ENCODE results near the gene EPHX1.

Gene EPHX1

GRCh38 chr1:225849925-225850324, 40.0 kb downstream of the EPHX1 start:
- Histone ChIP-seq H3K27me3 (no peaks in the 10 kb centered on the region), H3K4me3 (ENCODE audit: low read depth, low read length) (no peak overlapping the region), H3K36me3 (no peaks in the 10 kb centered on the region), H3K9me3 (no peaks in the 10 kb centered on the region), H3K4me1 (peaks cover 9% of the 10 kb centered on the region)
- DNase-seq = peak; percentile 68
- TF ChIP-seq, protein P1, sequence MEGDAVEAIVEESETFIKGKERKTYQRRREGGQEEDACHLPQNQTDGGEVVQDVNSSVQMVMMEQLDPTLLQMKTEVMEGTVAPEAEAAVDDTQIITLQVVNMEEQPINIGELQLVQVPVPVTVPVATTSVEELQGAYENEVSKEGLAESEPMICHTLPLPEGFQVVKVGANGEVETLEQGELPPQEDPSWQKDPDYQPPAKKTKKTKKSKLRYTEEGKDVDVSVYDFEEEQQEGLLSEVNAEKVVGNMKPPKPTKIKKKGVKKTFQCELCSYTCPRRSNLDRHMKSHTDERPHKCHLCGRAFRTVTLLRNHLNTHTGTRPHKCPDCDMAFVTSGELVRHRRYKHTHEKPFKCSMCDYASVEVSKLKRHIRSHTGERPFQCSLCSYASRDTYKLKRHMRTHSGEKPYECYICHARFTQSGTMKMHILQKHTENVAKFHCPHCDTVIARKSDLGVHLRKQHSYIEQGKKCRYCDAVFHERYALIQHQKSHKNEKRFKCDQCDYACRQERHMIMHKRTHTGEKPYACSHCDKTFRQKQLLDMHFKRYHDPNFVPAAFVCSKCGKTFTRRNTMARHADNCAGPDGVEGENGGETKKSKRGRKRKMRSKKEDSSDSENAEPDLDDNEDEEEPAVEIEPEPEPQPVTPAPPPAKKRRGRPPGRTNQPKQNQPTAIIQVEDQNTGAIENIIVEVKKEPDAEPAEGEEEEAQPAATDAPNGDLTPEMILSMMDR (IDR thresholded peaks at IDR 0.05; ENCODE audit: low read depth, low read length) = no peak

DNA sequence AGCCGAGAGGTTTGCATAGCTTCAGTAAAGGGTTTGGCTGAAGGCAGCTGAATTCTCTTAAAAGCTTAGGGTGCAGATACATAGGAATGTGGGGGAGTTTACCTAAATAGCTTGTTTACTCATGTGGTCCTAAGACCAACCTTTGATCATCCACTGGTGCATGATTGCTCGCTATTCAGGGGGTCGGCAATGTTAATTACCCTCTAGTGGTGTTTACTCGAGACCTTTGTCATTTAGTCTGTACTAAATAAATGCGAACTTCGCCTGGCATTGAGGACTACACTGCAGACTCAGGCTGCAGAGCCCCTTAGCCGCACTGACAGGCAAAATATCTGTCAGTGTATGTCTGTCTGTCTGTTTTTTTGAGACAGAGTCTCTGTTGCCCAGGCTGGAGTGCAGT, 40.4 kb downstream of the EPHX1 start:
- TF ChIP-seq, protein P1 (IDR thresholded peaks at IDR 0.05; ENCODE audit: low read depth, low read length) = no peak
- Histone ChIP-seq H3K27me3 (no peaks in the 10 kb centered on the region), H3K4me3 (ENCODE audit: low read depth, low read length) (no peak overlapping the region), H3K36me3 (no peaks in the 10 kb centered on the region), H3K9me3 (no peaks in the 10 kb centered on the region), H3K4me1 (peaks cover 9% of the 10 kb centered on the region)
- DNase-seq = no peak

DNA sequence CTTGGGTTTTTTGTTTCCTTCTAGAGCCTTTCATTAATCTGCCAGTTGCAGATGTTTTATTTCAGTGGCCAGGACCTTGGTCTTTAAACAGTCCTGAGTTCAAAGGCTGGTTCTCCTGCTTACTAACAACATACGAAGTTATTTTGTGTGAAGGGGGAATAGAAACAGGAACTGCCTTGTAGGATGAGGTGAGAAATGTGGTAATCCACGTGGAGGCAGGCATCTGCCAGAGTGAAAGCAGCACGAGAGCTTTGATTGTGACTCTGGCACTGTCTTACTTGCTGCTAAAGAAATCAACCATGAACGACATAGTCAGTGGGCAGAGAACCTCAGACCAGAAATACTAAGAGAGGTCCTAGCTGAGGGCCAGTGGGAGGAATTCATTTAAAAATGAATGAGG, 41.9 kb downstream of the EPHX1 start:
- Histone ChIP-seq H3K4me3 (ENCODE audit: low read depth, low read length) (no peak overlapping the region), H3K36me3 (no peaks in the 10 kb centered on the region), H3K27me3 (no peaks in the 10 kb centered on the region), H3K9me3 (no peaks in the 10 kb centered on the region), H3K4me1 (peaks cover 6% of the 10 kb centered on the region)
- no peak for DNase-seq
- TF ChIP-seq, protein P1 (IDR thresholded peaks at IDR 0.05; ENCODE audit: low read depth, low read length) = no peak

GRCh38 chr1:225852413-225853124, 42.6 kb downstream of the EPHX1 start:
- H3K4me3 ChIP-seq (ENCODE audit: low read depth, low read length) = no peak overlapping the region
- TF ChIP-seq, protein P1 (IDR thresholded peaks at IDR 0.05; ENCODE audit: low read depth, low read length) = no peak
- peaks cover 6% of the 10 kb centered on the region for H3K4me1 ChIP-seq
- no peaks in the 10 kb centered on the region for H3K9me3 ChIP-seq
- DNase-seq = no peak
- H3K36me3 ChIP-seq = no peaks in the 10 kb centered on the region
- no peaks in the 10 kb centered on the region for H3K27me3 ChIP-seq

GRCh38 chr1:225853441-225853840, 43.5 kb downstream of the EPHX1 start:
- TF ChIP-seq, protein P1 (IDR thresholded peaks at IDR 0.05; ENCODE audit: low read depth, low read length) = no peak
- no peaks in the 10 kb centered on the region for H3K27me3 ChIP-seq
- no peak for DNase-seq
- peaks cover 6% of the 10 kb centered on the region for H3K4me1 ChIP-seq
- no peaks in the 10 kb centered on the region for H3K9me3 ChIP-seq
- H3K36me3 ChIP-seq = no peaks in the 10 kb centered on the region
- no peak overlapping the region for H3K4me3 ChIP-seq (ENCODE audit: low read depth, low read length)

- Histone ChIP-seq H3K9me3 (no peaks in the 10 kb centered on the region), H3K36me3 (no peaks in the 10 kb centered on the region)
Measured at GRCh38 chr1:225855503-225856300, 45.8 kb downstream of the EPHX1 start.

More at GRCh38 chr1:225855503-225856300, 45.8 kb downstream of the EPHX1 start:
- no peaks in the 10 kb centered on the region for H3K4me1 ChIP-seq
- DNase-seq = no peak
- TF ChIP-seq, protein P1 (IDR thresholded peaks at IDR 0.05; ENCODE audit: low read depth, low read length) = 0 out of 2 replicates have a peak, but pooled peaks have one; percentile 4
- no peaks in the 10 kb centered on the region for H3K27me3 ChIP-seq
- no peak overlapping the region for H3K4me3 ChIP-seq (ENCODE audit: low read depth, low read length)

All from BE2C (cell line).